HL-60 (cell line): Measurements from ENCODE around the gene EIF4G1.

ENCODE experiments used
- GABPA ChIP-seq: IDR thresholded peaks from 2 replicates; pipeline ENCODE4 v1.6.1; 2012; ENCODE audit warnings: low read depth
- POLR2AphosphoS5 ChIP-seq: IDR thresholded peaks from 2 replicates; pipeline ENCODE4 v1.6.1; 2012; ENCODE audit warnings: low read depth
- TF ChIP-seq, protein P1 (sequence below): IDR thresholded peaks from one replicate; pipeline ENCODE4 v1.5.1; 2011; ENCODE audit warnings: low read length, control low read depth, inconsistent platforms; ENCODE audit not compliant: insufficient read depth
- TF ChIP-seq, protein P2 (sequence below): IDR thresholded peaks from 2 replicates; pipeline ENCODE4 v1.6.1; 2012; ENCODE audit warnings: low read depth; ENCODE audit not compliant: insufficient replicate concordance

DNA sequence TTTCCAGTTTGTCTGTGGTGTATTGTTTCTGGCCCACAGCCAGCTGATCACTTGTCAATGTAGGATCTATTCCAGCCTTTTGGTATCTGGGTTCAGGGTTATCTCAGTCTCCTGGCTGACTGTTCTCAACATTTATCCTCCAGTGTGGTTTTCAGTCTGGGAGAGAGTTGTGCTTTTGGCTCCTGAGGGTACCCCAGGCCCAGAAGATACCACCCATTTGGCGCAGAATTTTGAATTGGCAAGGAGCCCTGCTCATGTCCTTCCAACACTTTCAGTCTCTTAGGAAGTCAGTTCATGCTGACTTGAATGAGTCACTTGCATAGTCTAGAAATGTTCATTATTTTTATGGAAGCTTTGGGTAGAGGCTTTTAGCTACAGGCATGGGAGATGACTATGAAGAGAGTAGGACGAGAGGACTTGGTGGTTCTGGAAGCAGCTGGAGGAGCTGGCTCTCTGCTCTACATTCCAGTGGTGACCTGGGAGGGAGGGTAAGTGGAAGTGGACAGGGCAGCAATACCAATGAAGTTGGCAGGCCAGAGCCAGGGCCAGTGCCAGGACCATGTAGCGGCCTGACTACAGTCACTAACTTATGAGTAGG lies 54.3 kb downstream of the EIF4G1 start:
- TF ChIP-seq, protein P1, sequence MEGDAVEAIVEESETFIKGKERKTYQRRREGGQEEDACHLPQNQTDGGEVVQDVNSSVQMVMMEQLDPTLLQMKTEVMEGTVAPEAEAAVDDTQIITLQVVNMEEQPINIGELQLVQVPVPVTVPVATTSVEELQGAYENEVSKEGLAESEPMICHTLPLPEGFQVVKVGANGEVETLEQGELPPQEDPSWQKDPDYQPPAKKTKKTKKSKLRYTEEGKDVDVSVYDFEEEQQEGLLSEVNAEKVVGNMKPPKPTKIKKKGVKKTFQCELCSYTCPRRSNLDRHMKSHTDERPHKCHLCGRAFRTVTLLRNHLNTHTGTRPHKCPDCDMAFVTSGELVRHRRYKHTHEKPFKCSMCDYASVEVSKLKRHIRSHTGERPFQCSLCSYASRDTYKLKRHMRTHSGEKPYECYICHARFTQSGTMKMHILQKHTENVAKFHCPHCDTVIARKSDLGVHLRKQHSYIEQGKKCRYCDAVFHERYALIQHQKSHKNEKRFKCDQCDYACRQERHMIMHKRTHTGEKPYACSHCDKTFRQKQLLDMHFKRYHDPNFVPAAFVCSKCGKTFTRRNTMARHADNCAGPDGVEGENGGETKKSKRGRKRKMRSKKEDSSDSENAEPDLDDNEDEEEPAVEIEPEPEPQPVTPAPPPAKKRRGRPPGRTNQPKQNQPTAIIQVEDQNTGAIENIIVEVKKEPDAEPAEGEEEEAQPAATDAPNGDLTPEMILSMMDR = no peak
- TF ChIP-seq, protein P2, sequence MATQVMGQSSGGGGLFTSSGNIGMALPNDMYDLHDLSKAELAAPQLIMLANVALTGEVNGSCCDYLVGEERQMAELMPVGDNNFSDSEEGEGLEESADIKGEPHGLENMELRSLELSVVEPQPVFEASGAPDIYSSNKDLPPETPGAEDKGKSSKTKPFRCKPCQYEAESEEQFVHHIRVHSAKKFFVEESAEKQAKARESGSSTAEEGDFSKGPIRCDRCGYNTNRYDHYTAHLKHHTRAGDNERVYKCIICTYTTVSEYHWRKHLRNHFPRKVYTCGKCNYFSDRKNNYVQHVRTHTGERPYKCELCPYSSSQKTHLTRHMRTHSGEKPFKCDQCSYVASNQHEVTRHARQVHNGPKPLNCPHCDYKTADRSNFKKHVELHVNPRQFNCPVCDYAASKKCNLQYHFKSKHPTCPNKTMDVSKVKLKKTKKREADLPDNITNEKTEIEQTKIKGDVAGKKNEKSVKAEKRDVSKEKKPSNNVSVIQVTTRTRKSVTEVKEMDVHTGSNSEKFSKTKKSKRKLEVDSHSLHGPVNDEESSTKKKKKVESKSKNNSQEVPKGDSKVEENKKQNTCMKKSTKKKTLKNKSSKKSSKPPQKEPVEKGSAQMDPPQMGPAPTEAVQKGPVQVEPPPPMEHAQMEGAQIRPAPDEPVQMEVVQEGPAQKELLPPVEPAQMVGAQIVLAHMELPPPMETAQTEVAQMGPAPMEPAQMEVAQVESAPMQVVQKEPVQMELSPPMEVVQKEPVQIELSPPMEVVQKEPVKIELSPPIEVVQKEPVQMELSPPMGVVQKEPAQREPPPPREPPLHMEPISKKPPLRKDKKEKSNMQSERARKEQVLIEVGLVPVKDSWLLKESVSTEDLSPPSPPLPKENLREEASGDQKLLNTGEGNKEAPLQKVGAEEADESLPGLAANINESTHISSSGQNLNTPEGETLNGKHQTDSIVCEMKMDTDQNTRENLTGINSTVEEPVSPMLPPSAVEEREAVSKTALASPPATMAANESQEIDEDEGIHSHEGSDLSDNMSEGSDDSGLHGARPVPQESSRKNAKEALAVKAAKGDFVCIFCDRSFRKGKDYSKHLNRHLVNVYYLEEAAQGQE = no peak
- TF ChIP-seq POLR2AphosphoS5 (no peak), GABPA (no peak)
